ENCODE data around the gene MAP3K6. TPM values are rescaled to one million over a fixed set of nuclear protein-coding genes. Genes with fewer than 3 reads are reported as not detected.

MAP3K6 gene
- polyA plus RNA-seq, 2 of the 4 experiments (the other 2 are of a cell fraction): 3.6 to 8.5 TPM

GRCh38 chr1:27318596-27318995 is 48.2 kb downstream of the MAP3K6 start:
- H3K4me1 ChIP-seq: peaks cover 6% of the 10 kb centered on the region; the same call in 2 of the 3 replicates
- 92% methylated on average over 1 of the region's 1 CpG for WGBS (ENCODE audit: missing lambda C conversion rate)
- no peak overlapping the region for H3K4me2 ChIP-seq
- no peak for FAIRE-seq
- no peak overlapping the region for H3K27ac ChIP-seq
- no peaks in the 10 kb centered on the region for H3K9me3 ChIP-seq
- DNase-seq (ENCODE audit: low read depth in 1 of 2, low spot score in 1 of 2): no peak
- no peak for ATAC-seq
- POLR2A ChIA-PET: no interaction called here
- no peak overlapping the region for H3K4me3 ChIP-seq
- CTCF ChIA-PET: interaction anchor here (1.2 to 2.9 kb wide), 6 partner anchors 14 to 77 kb away, joined by 3 to 12 read pairs (median 10); no protein-coding TSS in a partner anchor
- no peak for TF ChIP-seq CBX8 (IDR thresholded peaks at IDR 0.05)
- TF ChIP-seq TP53 (CRISPR knock-in tag; IDR thresholded peaks at IDR 0.05): no peak
- no peak for TF ChIP-seq HOXB5 (CRISPR knock-in tag; IDR thresholded peaks at IDR 0.05)
- no peak for TF ChIP-seq HES2 (IDR thresholded peaks at IDR 0.05)
- TF ChIP-seq ZNF302 (CRISPR knock-in tag; IDR thresholded peaks at IDR 0.05): no peak
- no peak for TF ChIP-seq JUNB (IDR thresholded peaks at IDR 0.05)

GRCh38 chr1:27318136-27318535 is 48.6 kb downstream of the MAP3K6 start:
- peaks cover 1% of the 10 kb centered on the region; the same call in 1 of the 3 replicates for H3K4me1 ChIP-seq
- no peak for TF ChIP-seq GATA3 (IDR thresholded peaks at IDR 0.05; ENCODE audit: borderline replicate concordance)
- no peak for TF ChIP-seq FOSL2 (IDR thresholded peaks at IDR 0.05)
- TF ChIP-seq FOSL2 (CRISPR knock-in tag; IDR thresholded peaks at IDR 0.05): no peak
- TF ChIP-seq HOXA7 (CRISPR knock-in tag; IDR thresholded peaks at IDR 0.05): no peak
- no peak for TF ChIP-seq FOSB (CRISPR knock-in tag; IDR thresholded peaks at IDR 0.05)
- TF ChIP-seq NPAS2 (CRISPR knock-in tag; IDR thresholded peaks at IDR 0.05; ENCODE audit: borderline replicate concordance): no peak
- TF ChIP-seq EHMT2 (IDR thresholded peaks at IDR 0.05; ENCODE audit: low read depth): no peak
- TF ChIP-seq RARB (CRISPR knock-in tag; IDR thresholded peaks at IDR 0.05): no peak
- no peak for TF ChIP-seq TFCP2L1 (CRISPR knock-in tag; IDR thresholded peaks at IDR 0.05)
- TF ChIP-seq ZNF302 (CRISPR knock-in tag; IDR thresholded peaks at IDR 0.05): no peak
- TF ChIP-seq EP300 (IDR thresholded peaks at IDR 0.05): no peak
- TF ChIP-seq KDM5A (IDR thresholded peaks at IDR 0.05): no peak
- no peak for TF ChIP-seq FOXS1 (CRISPR knock-in tag; IDR thresholded peaks at IDR 0.05)
- no peak for TF ChIP-seq CHD4 (IDR thresholded peaks at IDR 0.05; ENCODE audit: borderline replicate concordance)
- no peak for TF ChIP-seq CBX8 (IDR thresholded peaks at IDR 0.05)
- TF ChIP-seq SMC3 (IDR thresholded peaks at IDR 0.05): no peak
- no peak for TF ChIP-seq MAX (IDR thresholded peaks at IDR 0.05)
- H3K4me2 ChIP-seq: no peak overlapping the region
- WGBS (ENCODE audit: missing lambda C conversion rate): 42% methylated on average over 4 of the region's 4 CpGs
- ChIA-PET POLR2A (no interaction called here), CTCF (interaction anchor here (1.2 to 9.9 kb wide), 7 partner anchors 15 to 77 kb away, joined by 3 to 89 read pairs (median 10); no protein-coding TSS in a partner anchor)
- DNase-seq (ENCODE audit: low read depth in 1 of 2, low spot score in 1 of 2) (no peak), FAIRE-seq (no peak), ATAC-seq (no peak)
- H3K4me3 ChIP-seq: no peak overlapping the region
- H3K27ac ChIP-seq: no peak overlapping the region
- H3K9me3 ChIP-seq: no peaks in the 10 kb centered on the region

GRCh38 chr1:27316860-27317259 is 49.9 kb downstream of the MAP3K6 start:
- ATAC-seq: no peak
- TF ChIP-seq EHMT2 (IDR thresholded peaks at IDR 0.05; ENCODE audit: low read depth) (no peak), ZFP36 (IDR thresholded peaks at IDR 0.05; ENCODE audit: borderline replicate concordance, partially characterized antibody) (no peak), MAX (IDR thresholded peaks at IDR 0.05) (no peak)
- H3K4me1 ChIP-seq: no peaks in the 10 kb centered on the region
- ChIA-PET POLR2A (interaction anchor here (0.7 kb wide), 1 partner anchor 73 kb away, joined by 3 read pairs; no protein-coding TSS in a partner anchor), CTCF (interaction anchor here (0.8 to 9.9 kb wide), 9 partner anchors 9 to 291 kb away, joined by 3 to 89 read pairs (median 4); partner anchors contain the start of gene MAP3K6)
- no peak overlapping the region for H3K4me2 ChIP-seq
- no peak for FAIRE-seq
- WGBS (ENCODE audit: missing lambda C conversion rate): 75% methylated on average over 5 of the region's 5 CpGs
- no peak overlapping the region for H3K4me3 ChIP-seq
- no peaks in the 10 kb centered on the region for H3K9me3 ChIP-seq
- no peak for DNase-seq (ENCODE audit: low read depth in 1 of 2, low spot score in 1 of 2)
- no peak overlapping the region for H3K27ac ChIP-seq

- no peak for FAIRE-seq
- ChIA-PET CTCF (interaction anchor here (0.7 to 9.9 kb wide), 2 partner anchors 15 to 17 kb away, joined by 5 to 89 read pairs; no protein-coding TSS in a partner anchor), POLR2A (no interaction called here)
- Histone ChIP-seq H3K27ac (no peak overlapping the region), H3K9me3 (no peaks in the 10 kb centered on the region), H3K4me3 (no peak overlapping the region), H3K4me2 (no peak overlapping the region), H3K4me1 (no peaks in the 10 kb centered on the region)
- WGBS (ENCODE audit: missing lambda C conversion rate): 80% methylated on average over 2 of the region's 2 CpGs
- ATAC-seq: no peak
- no peak for TF ChIP-seq EP300 (IDR thresholded peaks at IDR 0.05)
- TF ChIP-seq POLR2AphosphoS2 (conservative IDR thresholded peaks at IDR 0.05; ENCODE audit: low read length): no peak
- no peak for DNase-seq (ENCODE audit: low read depth in 1 of 2, low spot score in 1 of 2)
These were observed 52.0 kb downstream of the MAP3K6 start for GRCh38 chr1:27314737-27315136.
